NCI-H2171 treated with DMSO at 0.1 percent for 48 hours (cell line): Measurements from ENCODE around the gene CPLX1.
A peak's percentile ranks its signal among the peaks of the same experiment; 100 is the strongest.
"Not testable (repeated sequence)": the region's sequence is repeated elsewhere in the genome, so short reads cannot be mapped to it uniquely, and the experiment has no call there.

Experiments
- DNase-seq: peaks from one replicate; lab custom pipeline; 2025; lab: John Stamatoyannopoulos, UW

The CPLX1 gene

DNA sequence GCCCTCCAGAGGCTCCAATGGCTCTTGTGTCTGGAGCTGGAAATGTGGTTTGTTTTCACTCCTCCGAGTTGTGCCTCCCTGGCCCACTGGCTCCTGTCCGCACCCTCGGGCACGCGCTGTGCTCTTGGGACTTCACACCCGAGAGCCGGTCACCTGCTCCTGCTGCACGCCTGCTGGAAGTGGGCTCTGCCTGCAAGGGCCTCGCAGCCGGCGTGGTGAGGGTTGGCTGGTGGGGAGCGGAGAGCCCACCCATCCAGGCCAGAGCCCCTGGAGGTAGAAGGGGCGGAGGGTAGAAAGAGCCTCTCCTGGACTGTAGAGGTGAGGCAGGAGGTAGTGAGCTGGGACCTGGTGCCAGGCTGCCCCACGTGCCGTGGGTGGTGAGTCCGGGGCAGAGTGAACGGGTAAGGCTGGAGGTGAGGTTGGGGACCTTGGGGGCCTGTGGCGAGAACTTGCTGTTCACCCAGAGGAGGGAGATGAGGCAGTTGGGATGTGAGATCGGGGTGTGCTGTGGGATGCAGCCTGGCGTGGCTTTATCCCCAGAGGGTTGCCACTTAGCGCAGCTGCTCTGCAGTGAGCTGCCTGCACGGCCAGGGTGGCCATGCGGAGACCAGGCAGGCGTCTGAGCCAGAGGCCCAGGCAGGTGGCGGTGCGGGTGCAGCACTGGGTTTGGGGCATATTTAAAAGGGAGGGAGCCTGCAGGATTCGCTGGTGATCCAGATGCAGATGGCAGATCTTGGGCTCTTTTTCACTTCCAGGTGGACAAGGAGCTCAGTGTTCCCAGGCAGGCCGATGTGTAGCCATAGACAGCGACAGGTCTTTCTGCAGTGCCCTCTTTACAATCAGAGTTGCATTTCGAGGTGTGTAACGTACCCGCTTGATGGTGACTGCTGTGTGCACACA lies 71.5 kb downstream of the CPLX1 start:
- DNase-seq = no peak

DNA sequence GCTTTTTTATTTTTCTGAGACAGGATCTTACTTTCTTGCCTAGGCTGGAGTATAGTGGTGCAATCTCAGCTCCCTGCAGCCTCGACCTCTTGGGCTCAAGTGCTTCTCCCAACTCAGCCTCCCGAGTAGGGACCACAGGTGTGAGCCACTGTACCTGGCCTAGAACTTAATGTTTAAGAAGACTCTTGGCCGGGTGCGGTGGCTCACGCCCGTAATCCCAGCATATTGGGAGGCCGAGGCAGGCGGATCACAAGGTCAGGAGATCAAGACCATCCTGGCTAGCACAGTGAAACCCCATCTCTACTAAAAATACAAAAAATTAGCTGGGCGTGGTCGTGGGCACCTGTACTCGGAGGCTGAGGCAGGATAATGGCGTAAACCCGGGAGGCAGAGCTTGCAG lies 72.7 kb downstream of the CPLX1 start:
- not testable (repeated sequence) for DNase-seq

DNA sequence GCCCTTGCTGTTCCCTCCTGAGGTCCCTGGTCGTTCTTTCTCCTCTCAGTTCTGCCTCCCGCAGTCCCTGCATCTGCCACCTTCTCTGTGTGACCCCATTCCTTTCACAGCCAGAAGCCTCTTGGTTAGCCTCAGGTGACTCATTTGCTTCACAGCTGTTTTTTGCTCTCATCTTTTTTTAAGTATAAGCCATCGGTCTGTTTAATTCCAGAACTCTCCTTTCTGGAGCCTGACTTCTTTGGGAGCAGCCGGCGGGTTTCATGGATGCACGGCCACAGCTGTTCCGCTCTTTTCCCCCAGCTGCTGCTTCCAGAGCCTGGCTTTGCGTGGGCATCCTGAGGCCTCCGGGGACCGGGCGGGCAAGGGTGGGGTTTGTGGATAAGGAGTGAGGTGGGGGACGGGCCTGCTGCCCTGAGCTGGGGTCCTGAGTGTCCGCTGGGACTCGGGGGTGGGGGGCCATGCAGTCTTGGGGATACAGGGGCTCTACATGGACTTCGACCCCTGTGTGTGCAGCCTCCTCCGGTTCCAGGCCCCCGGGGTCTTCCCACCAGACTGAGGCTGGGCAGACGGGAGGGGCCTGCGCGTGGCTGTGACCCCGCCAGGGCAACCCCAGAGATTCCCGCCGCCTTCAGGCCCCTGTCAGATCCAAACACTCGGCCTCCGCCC lies 73.6 kb downstream of the CPLX1 start:
- peak; percentile 77 for DNase-seq

- DNase-seq = peak; percentile 35
These were observed 74.3 kb downstream of the CPLX1 start for GRCh38 chr4:751676-752075.

DNA sequence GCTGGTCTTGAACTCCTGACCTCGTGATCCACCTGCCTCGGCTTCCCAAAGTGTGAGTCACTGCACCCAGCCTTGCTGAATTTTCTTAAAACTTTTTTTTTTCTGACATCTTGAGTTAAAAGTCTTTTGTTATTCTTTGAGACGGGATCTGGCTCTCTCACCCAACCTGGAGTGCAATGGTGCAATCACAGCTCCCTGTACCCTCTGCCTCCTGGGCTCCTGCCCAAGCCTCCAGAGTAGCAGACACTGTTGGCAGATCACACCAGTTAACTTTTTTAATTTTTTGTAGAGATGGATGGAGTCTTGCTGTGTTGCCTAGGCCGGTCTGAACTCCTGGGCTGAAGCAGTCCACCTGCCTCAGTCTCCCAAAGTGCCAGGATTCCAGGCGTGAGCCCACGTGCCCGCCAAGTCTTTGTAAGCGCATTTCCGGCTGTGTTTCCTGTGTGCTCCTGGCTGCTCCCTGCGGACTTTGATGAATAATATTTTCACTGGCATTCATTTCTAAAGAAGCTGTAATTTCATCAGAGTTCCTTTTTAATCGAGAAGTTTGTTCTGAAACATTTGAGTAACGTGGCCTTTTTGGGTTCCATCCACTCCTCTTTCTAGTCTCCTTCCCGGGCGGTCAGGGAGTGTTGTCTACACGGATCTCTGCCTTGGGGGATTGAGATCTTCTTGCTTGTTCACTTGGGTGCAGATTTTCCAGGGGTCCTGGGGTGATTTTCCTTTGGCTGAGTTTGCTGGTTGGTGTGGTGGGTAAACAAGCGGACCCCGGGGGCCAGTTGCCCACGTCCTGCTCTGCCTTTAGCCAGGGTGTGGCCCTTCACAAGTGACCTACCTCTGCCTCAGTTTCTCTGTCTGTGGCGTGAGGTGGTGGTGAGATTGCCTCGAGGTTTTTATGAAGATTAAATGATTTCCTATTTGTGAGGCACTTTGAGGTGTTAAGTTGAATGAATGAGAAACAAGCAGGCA lies 75.9 kb downstream of the CPLX1 start:
- DNase-seq = no peak

DNA sequence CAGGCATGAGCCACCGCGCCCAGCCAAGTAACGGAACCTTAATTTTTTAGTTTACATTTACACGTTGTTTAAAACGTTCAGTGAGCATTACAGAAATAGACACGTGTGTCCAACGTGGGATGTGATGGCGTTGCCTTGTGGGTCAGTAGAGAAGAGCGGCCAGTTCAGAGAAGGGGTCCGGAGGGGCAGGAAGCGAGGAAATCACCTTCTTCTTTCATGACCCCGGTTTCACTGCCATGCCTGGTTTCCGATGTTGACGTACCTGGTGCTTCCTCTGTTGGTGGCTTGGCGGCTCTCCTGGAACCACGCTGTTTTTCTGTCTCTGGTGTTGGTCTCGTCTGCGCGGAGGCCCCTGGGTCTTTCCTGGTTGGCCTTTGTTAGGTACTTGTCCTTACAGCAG lies 77.5 kb downstream of the CPLX1 start:
- DNase-seq = no peak

DNA sequence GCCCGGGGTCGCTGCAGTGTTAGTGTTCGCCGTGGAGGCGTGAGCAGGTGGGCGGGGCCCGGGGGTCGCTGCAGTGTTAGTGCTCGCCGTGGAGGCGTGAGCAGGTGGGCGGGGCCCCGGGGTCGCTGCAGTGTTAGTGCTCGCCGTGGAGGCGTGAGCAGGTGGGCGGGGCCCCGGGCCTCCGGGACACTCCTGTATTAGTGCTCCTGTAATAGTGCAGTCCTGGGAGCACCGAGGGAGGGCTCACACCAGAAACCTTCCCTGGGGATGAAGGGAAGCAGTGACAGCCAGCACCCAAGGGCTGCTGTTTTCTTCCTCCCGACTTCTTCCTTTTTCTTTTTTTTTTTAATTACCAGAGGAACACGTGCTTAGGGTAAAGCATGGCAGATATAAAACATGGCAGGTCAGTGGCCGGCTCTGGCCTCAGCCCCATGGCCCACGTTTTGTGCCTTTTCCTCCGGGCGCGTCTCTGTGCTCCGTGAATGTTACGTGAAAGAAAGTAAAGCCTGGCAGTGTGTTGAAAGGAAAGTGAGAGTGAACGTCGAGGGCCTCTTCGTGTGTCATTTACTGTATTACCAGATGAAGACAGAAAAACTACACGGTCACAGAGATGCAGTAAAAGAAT lies 78.3 kb downstream of the CPLX1 start:
- DNase-seq = no peak

DNA sequence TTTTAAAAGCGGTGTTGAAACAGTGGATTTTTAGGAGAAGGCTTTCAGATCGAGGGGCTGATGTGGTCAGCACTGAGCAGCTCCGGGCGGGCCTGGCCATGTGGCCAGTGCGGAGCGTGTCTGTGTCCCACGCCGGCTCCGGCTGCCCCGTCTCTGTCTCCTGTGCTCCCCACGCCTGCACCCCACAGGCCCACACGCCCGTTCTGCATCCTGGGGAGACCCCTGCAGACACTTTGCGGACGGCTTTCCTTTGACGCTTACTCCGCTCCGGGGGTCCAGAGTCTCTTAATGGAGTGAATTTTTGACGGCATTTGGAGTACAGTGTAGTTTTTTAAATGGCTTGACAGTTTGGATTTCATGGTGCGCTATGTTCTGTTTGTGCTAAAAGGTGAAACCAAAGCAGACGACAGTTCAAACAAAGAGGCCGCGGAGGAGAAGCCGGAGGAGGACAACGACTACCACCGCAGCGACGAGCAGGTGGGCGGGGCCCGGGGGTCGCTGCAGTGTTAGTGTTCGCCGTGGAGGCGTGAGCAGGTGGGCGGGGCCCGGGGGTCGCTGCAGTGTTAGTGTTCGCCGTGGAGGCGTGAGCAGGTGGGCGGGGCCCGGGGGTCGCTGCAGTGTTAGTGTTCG lies 81.6 kb downstream of the CPLX1 start:
- DNase-seq = no peak

- DNase-seq = no peak
These were observed 82.3 kb downstream of the CPLX1 start for GRCh38 chr4:743463-744211.

DNA sequence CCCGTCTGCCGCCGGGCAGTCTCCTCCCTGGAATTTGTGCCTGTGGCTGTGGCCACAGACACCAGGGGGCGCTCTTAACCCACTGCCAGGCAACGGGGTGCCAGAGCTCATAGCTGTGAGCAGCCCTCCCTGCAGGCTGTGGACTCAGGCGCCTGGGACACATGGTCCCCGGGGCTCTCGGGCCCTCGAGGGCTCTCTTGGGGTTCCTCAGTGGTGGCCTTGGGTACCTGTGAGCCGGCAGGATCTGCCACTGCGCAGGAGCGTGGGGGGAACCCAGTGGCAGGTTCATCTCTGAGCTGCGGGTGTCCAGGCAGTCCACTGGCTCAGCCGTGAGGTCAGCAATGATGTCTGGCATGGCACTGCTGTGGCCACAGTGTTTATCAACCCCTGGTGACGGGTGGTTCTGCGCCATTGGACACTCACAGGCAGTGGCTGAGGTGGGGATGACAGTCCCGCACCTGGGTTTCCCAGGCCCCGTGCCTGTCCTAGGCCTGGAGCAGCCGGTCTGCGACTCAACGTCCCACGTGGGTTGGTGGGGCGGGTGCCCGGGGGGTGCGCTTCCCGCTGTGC lies 83.1 kb downstream of the CPLX1 start:
- DNase-seq = no peak

DNA sequence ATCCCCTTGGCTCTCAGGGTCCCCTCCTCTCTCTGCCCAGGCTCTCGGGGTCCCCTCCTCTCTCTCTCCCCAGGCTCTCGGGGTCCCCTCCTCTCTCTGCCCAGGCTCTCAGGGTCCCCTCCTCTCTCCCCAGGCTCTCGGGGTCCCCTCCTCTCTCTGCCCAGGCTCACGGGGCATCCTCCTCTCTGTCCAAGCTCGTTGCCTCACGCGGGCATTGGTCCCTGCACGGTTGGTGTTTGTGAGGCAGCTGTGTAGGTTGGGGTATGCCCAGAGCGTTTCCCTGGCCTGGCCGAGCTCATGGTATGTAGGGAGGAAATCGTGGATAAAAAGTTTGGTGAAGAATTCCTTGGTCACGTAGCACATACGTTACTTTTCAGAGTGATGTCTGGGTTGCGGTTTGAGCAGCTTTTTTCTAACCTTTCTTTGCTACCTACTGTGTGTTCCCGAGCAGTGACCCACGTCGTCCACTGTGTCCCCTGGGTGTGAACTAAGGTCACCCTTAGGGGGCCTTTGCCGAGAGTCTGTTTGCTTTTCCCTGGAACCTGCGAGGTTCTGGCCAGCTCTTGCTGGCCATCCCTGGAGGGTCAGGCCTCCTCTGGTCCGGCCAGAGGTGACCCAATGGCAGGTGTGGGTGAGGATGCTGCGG lies 83.7 kb downstream of the CPLX1 start:
- DNase-seq = no peak

- DNase-seq = no peak
These were observed 85.2 kb downstream of the CPLX1 start for GRCh38 chr4:740656-741282.

DNA sequence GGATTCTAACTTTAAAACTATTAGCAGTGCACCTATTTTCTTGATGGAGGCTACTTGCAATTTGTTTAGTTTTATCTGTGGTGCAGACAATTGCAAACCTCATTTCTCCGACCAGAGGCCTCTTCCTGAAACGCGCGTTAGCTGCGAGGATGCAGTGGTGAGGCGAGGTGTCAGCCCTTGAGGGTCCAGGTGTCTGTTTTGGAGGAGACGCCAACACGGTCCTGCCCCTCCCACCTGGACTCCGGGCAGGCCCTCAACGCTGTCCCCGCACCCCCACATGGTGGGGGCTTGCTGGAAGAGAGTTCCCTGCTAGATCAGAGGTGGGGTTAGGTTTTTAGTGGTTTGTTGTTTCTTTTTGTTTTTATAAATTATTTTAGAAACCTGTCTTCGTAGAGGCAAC lies 85.9 kb downstream of the CPLX1 start:
- no peak for DNase-seq

DNA sequence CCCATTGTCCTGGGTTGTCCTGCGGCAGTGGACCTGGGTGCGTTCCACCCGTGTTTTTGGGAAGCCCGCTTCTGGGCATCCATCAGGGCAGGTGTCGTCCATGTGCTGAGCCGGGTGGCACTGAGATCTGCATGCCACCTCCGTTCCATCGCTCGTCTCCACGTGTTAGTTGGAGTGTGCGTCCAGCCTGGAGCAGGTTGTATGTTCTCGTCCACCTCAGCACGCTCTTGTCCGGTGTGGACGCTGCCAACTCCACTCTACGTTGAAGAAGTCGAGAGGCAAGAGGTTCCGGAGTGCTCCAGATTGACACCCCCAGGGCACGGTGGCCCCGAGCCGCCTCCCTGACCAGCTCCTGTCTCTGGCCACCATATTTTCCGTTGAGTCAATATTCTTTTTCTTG lies 86.4 kb downstream of the CPLX1 start:
- DNase-seq = no peak

DNA sequence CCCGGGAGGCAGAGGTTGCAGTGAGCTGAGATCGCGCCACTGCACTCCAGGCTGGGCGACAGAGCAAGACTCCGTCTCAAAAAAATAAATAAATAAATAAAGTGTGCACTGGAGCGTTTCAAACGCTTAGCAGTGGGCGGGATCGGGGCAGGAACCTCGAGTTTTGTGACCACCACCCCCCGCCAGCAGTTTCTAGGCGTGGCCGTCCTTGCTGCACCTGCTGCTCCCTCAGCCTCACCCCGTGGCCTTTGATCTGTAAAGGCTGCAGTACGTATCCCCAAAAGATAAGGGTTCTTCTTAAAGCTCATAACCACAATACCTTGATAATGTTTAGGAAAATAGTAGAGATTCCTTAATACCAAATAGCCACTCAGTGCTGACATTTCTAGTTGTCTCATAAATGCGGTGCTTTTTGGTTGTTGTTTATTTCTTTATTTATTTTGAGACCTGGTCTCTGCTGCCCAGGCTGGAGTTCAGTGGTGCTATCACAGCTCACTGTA lies 87.1 kb downstream of the CPLX1 start:
- no peak for DNase-seq

- DNase-seq = not testable (repeated sequence)
These were observed 89.4 kb downstream of the CPLX1 start for GRCh38 chr4:736561-736960.

DNA sequence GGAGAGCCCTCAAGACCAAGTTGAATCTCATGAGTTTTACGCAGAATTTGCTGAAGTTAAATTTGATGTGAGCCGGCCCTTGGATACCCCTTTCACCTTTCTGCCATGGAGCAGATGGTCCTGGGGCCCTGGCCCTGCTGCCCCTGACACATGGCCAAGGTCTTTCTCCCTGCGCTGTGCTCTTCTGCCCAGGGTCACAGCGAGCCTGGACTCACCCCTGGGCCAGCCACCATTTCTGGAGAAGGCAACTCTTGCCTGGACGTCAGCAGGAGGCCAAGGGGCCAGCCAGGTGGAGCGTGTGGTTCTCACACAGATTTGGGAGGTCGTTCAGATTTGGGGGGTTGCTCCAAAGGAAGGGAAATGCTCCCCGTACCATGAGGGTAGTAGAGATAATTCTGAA lies 90.3 kb downstream of the CPLX1 start:
- no peak for DNase-seq
